ENCODE data around the gene TXK.

The TXK gene

GRCh38 chr4:48112017-48112667 lies 21.9 kb downstream of the TXK start:
- H3K4me2 ChIP-seq, result no peak overlapping the region
- peaks cover 4% of the 10 kb centered on the region for H3K4me1 ChIP-seq (ENCODE audit: low read depth, poor library complexity, severe bottlenecking)
- no peaks in the 10 kb centered on the region for H3K27me3 ChIP-seq (ENCODE audit: insufficient read depth, low read depth)
- no peak overlapping the region for H3K4me3 ChIP-seq (IDR thresholded peaks at IDR 0.05; ENCODE audit: insufficient read depth, low read depth, low read length)
- H3K9ac ChIP-seq, result no peak overlapping the region
- H3K36me3 ChIP-seq (ENCODE audit: insufficient read depth), result no peaks in the 10 kb centered on the region
- H3K27ac ChIP-seq, result no peak overlapping the region
- no peak for TF ChIP-seq CTCF (conservative IDR thresholded peaks at IDR 0.05; ENCODE audit: low read depth, low read length)
- no peaks in the 10 kb centered on the region for H3K79me2 ChIP-seq (ENCODE audit: insufficient read depth, low read depth)
- H4K20me1 ChIP-seq (ENCODE audit: insufficient read depth), result no peaks in the 10 kb centered on the region
- no peak overlapping the region for H2AFZ ChIP-seq (ENCODE audit: low read depth)

GRCh38 chr4:48110452-48110978 lies 23.5 kb downstream of the TXK start:
- Histone ChIP-seq H3K4me2 (no peak overlapping the region), H3K79me2 (ENCODE audit: insufficient read depth, low read depth) (no peaks in the 10 kb centered on the region), H2AFZ (ENCODE audit: low read depth) (no peak overlapping the region), H3K27ac (no peak overlapping the region), H4K20me1 (ENCODE audit: insufficient read depth) (no peaks in the 10 kb centered on the region), H3K9ac (no peak overlapping the region), H3K4me1 (ENCODE audit: low read depth, poor library complexity, severe bottlenecking) (peaks cover 11% of the 10 kb centered on the region), H3K4me3 (IDR thresholded peaks at IDR 0.05; ENCODE audit: insufficient read depth, low read depth, low read length) (no peak overlapping the region), H3K36me3 (ENCODE audit: insufficient read depth) (no peaks in the 10 kb centered on the region), H3K27me3 (ENCODE audit: insufficient read depth, low read depth) (no peaks in the 10 kb centered on the region)
- no peak for TF ChIP-seq CTCF (conservative IDR thresholded peaks at IDR 0.05; ENCODE audit: low read depth, low read length)

- TF ChIP-seq CTCF (conservative IDR thresholded peaks at IDR 0.05; ENCODE audit: low read depth, low read length), result peak; percentile 63; the same call in 1 of the 2 replicates
- H3K27me3 ChIP-seq (ENCODE audit: insufficient read depth, low read depth), result no peaks in the 10 kb centered on the region
- no peak overlapping the region for H3K4me3 ChIP-seq (IDR thresholded peaks at IDR 0.05; ENCODE audit: insufficient read depth, low read depth, low read length)
- no peaks in the 10 kb centered on the region for H4K20me1 ChIP-seq (ENCODE audit: insufficient read depth)
- H2AFZ ChIP-seq (ENCODE audit: low read depth), result peak overlapping the region; percentile 23; the same call in 1 of the 2 replicates
- H3K27ac ChIP-seq, result no peak overlapping the region; the same call in 1 of the 2 replicates
- no peaks in the 10 kb centered on the region for H3K36me3 ChIP-seq (ENCODE audit: insufficient read depth)
- H3K4me1 ChIP-seq (ENCODE audit: low read depth, poor library complexity, severe bottlenecking), result peaks cover 13% of the 10 kb centered on the region
- H3K4me2 ChIP-seq, result no peak overlapping the region
- H3K79me2 ChIP-seq (ENCODE audit: insufficient read depth, low read depth), result no peaks in the 10 kb centered on the region
- no peak overlapping the region for H3K9ac ChIP-seq
These were observed 24.4 kb downstream of the TXK start for GRCh38 chr4:48109413-48110263.

GRCh38 chr4:48108309-48109073 lies 25.6 kb downstream of the TXK start:
- H4K20me1 ChIP-seq (ENCODE audit: insufficient read depth), result no peaks in the 10 kb centered on the region
- H2AFZ ChIP-seq (ENCODE audit: low read depth), result no peak overlapping the region
- no peak for TF ChIP-seq CTCF (conservative IDR thresholded peaks at IDR 0.05; ENCODE audit: low read depth, low read length)
- H3K27me3 ChIP-seq (ENCODE audit: insufficient read depth, low read depth), result no peaks in the 10 kb centered on the region
- no peaks in the 10 kb centered on the region for H3K36me3 ChIP-seq (ENCODE audit: insufficient read depth)
- no peaks in the 10 kb centered on the region for H3K79me2 ChIP-seq (ENCODE audit: insufficient read depth, low read depth)
- H3K4me1 ChIP-seq (ENCODE audit: low read depth, poor library complexity, severe bottlenecking), result peaks cover 20% of the 10 kb centered on the region
- no peak overlapping the region for H3K4me3 ChIP-seq (IDR thresholded peaks at IDR 0.05; ENCODE audit: insufficient read depth, low read depth, low read length)
- H3K9ac ChIP-seq, result no peak overlapping the region
- H3K27ac ChIP-seq, result no peak overlapping the region
- H3K4me2 ChIP-seq, result no peak overlapping the region

Data from KMS-11 (cell line).